Left lung (tissue), 10 donors: ENCODE data around the gene ANK3. TPM values are rescaled to one million over a fixed set of nuclear protein-coding genes. Genes with fewer than 3 reads are reported as not detected.

Experiments used
- ATAC-seq: fragments of 200-7000 bp; cut with Tn5 transposase; one replicate; pipeline ENCODE4 v1.9.1; 2020; ENCODE audit warnings: moderate library complexity
- DNase-seq, 4 donors: peaks; one replicate each; pipeline ENCODE4 v3.0.0-alpha.2; 2013 to 2020
- H3K27ac ChIP-seq, 2 donors: fragments of 200-600 bp; sonication (generic) in 1 of 2; one replicate each; pipeline versions ENCODE4 v1.5.0 to v1.8.0; 2020 to 2021
- H3K27me3 ChIP-seq, 2 donors: fragments of 200-600 bp; sonication (generic) in 1 of 2; one replicate each; pipeline versions ENCODE4 v1.5.0 to v1.8.0; 2020 to 2021
- H3K36me3 ChIP-seq, 2 donors: fragments of 200-600 bp; sonication (generic) in 1 of 2; one replicate each; pipeline versions ENCODE4 v1.5.0 to v1.8.0; 2020 to 2021
- H3K4me1 ChIP-seq, 2 donors: fragments of 200-600 bp; one replicate each; pipeline ENCODE4 v1.8.0; 2021
- H3K4me3 ChIP-seq, 2 donors: fragments of 200-600 bp; sonication (generic) in 1 of 2; one replicate each; pipeline versions ENCODE4 v1.5.0 to v1.8.0; 2020 to 2021; ENCODE audit warnings: mild to moderate bottlenecking in 1 of 2
- H3K9me3 ChIP-seq, 2 donors: fragments of 200-600 bp; sonication (generic) in 1 of 2; one replicate each; pipeline versions ENCODE4 v1.5.0 to v1.8.0; 2020 to 2021
- intact Hi-C, 2 donors: fragments of 100-400 bp; cut with DNase I; formaldehyde crosslinking; loops; one replicate each; pipeline versions ENCODE4 v1.11.2 to v1.14.2; 2022
- polyA plus RNA-seq, 6 donors: library from polyadenylated mRNA; unstranded; fragments of 120-200 nt; gene quantifications; one replicate each; pipeline ENCODE4 v1.2.1, GENCODE V29; 2013; ENCODE audit not compliant: insufficient read length in 6 of 6
- total RNA-seq, 2 donors: library from RNA; stranded (reverse); fragmentation: NEBNext Ultra II Directional; extraction: Animal tissue kit (Norgen Biotek cat#: 25700); gene quantifications; one replicate each; pipeline ENCODE4 v1.2.1, GENCODE V29; 2021
- TF ChIP-seq, protein P1 (sequence below), 2 donors: fragments of 200-600 bp; sonication (generic) in 1 of 2; IDR thresholded peaks; one replicate each; pipeline versions ENCODE4 v1.5.0 to v1.8.0; 2021; ENCODE audit warnings: antibody characterized with exemption in 2 of 2
- donor health status: DM: no; HTN: yes; CAD: no.
- donor health status: DM: no; HTN: no; CAD: no.

Gene ANK3
- total and polyA plus RNA-seq, 8 donors, result 22.1 to 74.1 (median 35.1) TPM

DNA sequence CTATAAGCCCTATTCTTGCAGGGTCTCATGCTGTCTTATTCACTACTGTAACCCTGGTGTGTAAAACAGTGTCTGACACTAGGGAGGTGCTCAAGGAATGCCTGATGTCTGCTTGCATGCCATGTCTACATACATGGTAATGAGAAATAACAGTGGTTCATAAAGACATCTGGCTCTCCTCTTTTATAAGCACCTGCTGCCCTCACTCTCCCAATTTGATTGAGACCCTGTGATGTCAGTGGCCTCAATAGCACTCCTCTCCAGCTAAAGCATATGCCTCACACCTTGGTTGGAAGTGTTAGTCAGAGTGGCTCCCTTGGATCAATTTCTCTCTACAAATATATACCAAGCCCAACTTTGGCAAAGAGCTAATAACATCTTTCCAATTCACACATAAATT is 30.6 kb downstream of the ANK3 start:
- Histone ChIP-seq H3K4me1 (no peaks in the 10 kb centered on the region), H3K27me3 (no peaks in the 10 kb centered on the region), H3K4me3 (no peak overlapping the region), H3K27ac (no peak overlapping the region), H3K9me3 (no peaks in the 10 kb centered on the region), H3K36me3 (no peaks in the 10 kb centered on the region)
- intact Hi-C loops, result no loop called here
- ATAC-seq (no peak), DNase-seq (no peak)
- TF ChIP-seq, protein P1, sequence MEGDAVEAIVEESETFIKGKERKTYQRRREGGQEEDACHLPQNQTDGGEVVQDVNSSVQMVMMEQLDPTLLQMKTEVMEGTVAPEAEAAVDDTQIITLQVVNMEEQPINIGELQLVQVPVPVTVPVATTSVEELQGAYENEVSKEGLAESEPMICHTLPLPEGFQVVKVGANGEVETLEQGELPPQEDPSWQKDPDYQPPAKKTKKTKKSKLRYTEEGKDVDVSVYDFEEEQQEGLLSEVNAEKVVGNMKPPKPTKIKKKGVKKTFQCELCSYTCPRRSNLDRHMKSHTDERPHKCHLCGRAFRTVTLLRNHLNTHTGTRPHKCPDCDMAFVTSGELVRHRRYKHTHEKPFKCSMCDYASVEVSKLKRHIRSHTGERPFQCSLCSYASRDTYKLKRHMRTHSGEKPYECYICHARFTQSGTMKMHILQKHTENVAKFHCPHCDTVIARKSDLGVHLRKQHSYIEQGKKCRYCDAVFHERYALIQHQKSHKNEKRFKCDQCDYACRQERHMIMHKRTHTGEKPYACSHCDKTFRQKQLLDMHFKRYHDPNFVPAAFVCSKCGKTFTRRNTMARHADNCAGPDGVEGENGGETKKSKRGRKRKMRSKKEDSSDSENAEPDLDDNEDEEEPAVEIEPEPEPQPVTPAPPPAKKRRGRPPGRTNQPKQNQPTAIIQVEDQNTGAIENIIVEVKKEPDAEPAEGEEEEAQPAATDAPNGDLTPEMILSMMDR (IDR thresholded peaks at IDR 0.05), result no peak

DNA sequence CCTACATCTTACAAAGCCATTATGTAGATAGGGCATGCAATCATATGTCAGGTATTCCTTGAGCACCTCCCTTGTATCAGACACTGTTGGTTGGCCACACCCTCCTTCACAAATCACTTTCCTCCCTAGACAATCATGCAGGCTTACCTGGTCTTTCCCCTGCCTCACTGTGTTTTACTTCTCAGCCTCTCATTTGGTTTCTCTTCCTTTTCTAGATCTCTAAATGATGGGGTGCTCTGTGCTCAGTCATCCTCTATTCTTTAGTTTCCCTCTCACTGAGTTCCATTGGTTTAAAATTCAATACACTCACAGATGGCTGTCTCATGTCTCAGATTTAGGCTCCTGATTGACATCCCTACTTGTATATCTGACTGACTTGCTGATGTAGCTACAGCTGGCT is 31.4 kb downstream of the ANK3 start:
- no peaks in the 10 kb centered on the region for H3K27me3 ChIP-seq
- intact Hi-C loops, result no loop called here
- TF ChIP-seq, protein P1 (IDR thresholded peaks at IDR 0.05), result no peak
- no peaks in the 10 kb centered on the region for H3K36me3 ChIP-seq
- DNase-seq, result no peak
- no peak for ATAC-seq
- no peak overlapping the region for H3K27ac ChIP-seq
- H3K4me3 ChIP-seq, result no peak overlapping the region
- H3K4me1 ChIP-seq, result no peaks in the 10 kb centered on the region
- no peaks in the 10 kb centered on the region for H3K9me3 ChIP-seq

DNA sequence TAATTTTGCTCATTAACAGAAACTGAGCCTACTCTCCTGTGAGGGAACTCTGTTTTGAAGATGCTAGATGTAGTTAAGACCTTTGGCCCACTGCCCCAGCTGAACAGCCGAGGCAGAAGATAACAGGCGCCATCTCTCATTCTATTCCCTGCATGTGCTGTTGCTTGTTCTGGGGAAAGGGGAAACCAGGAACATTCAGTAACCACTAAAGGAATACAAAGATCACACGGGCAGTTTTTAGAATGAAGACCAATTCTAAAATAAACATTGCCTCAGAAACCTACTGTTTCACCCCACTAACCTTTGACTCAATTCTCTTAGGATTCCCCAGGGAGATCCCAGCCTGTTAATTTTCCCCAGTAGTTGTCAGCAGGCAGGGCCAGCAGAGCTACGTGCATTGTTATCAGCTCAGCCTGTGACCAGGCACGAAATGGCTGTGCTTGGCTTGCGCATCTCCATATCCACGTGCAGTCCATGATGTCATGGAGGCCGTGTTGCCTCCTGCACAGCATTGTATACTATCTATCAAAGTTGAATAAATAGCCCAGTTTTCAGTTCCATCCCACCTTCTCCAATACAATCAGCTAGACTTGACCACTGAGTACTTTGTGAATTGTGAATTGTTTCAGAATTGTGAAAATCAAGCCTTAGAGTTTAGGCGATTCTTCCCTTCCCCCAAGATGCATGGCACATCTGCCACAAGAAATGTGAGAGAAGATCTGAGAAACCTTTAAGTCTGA is 36.0 kb downstream of the ANK3 start:
- H3K36me3 ChIP-seq, result no peaks in the 10 kb centered on the region
- no peak overlapping the region for H3K27ac ChIP-seq
- H3K9me3 ChIP-seq, result no peaks in the 10 kb centered on the region
- no peaks in the 10 kb centered on the region for H3K27me3 ChIP-seq
- ATAC-seq (no peak), DNase-seq (no peak)
- TF ChIP-seq, protein P1 (IDR thresholded peaks at IDR 0.05), result no peak
- H3K4me1 ChIP-seq, result no peaks in the 10 kb centered on the region
- H3K4me3 ChIP-seq, result no peak overlapping the region
- intact Hi-C loops, result no loop called here

DNA sequence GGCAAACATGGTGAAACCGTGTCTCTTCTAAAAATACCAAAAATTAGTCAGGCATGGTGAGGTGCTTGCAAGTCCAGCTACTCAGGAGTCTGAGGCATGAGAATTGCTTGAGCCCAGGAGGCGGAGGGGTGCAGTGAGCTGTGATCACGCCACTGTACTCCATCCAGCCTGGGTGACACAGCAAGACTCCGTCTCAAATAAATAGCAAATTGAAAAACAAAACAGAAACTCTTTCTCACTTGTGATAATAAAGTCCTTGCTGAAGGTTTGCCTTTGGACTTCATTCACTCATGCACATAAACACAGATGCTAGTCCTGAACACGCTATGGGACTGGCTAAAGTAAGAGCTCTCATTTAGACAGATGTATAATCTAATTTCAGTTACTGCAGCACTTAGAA is 37.6 kb downstream of the ANK3 start:
- Histone ChIP-seq H3K4me3 (no peak overlapping the region), H3K4me1 (no peaks in the 10 kb centered on the region), H3K9me3 (no peaks in the 10 kb centered on the region), H3K27me3 (no peaks in the 10 kb centered on the region), H3K27ac (no peak overlapping the region), H3K36me3 (no peaks in the 10 kb centered on the region)
- intact Hi-C loops, result no loop called here
- TF ChIP-seq, protein P1 (IDR thresholded peaks at IDR 0.05), result no peak
- no peak for ATAC-seq
- no peak for DNase-seq

DNA sequence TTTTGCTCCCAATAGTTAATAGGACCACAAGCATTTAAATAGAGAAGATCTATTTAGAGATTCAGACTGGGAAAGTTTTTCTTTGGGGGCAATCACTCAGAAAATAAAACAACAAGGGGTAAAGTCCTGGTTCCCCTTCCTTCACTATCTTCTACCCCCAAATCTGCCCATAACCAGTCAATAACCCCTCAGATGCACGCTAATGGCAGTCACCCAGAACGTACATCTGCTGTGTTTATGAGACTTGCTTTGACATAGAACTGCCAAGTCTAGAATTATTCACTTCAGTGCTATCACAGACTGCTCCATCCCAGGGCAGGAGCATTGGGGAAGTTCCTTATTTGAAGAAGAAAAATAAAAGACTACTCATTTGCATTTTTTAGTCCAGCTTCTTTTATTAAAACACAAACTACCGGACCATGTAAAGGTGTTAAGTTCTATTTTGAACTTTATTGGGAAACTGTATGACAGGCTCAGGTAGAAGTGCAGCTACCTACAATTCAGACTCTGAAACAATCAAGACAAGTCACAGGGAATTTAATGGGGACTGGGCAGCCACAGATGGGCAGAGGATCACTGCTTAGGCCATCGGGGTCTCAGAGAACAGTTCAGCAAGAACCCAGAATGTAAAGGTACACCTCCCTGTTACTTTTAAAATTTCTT is 38.4 kb downstream of the ANK3 start:
- Histone ChIP-seq H3K36me3 (no peaks in the 10 kb centered on the region), H3K27ac (no peak overlapping the region), H3K4me3 (no peak overlapping the region), H3K9me3 (no peaks in the 10 kb centered on the region), H3K4me1 (no peaks in the 10 kb centered on the region), H3K27me3 (no peaks in the 10 kb centered on the region)
- intact Hi-C loops, result no loop called here
- ATAC-seq (no peak), DNase-seq (no peak)
- TF ChIP-seq, protein P1 (IDR thresholded peaks at IDR 0.05), result no peak
